Heart left ventricle (tissue), 16 donors: ENCODE results near the gene VTI1A. TPM values are rescaled to one million over a fixed set of nuclear protein-coding genes. Genes with fewer than 3 reads are reported as not detected.

Source experiments
- ATAC-seq, 4 donors: fragments of 200-7000 bp; cut with Tn5 transposase; one replicate each; pipeline ENCODE4 v1.9.1; 2020 to 2022; ENCODE audit warnings: moderate library complexity in 4 of 4, mild to moderate bottlenecking in 3 of 4, moderate number of reproducible peaks in 1 of 4
- DNase-seq, 5 donors: peaks; one replicate each; pipeline ENCODE4 v3.0.0-alpha.2; 2020
- H3K27ac ChIP-seq, 12 donors: fragments of 200-600 bp; sonication (generic) in 4 of 12; one replicate each; pipeline versions ENCODE4 v1.5.0 to v1.8.0; 2016 to 2022; ENCODE audit warnings: mild to moderate bottlenecking in 2 of 12
- H3K27me3 ChIP-seq, 9 donors: fragments of 200-600 bp; sonication (generic) in 2 of 9; one replicate each; pipeline versions ENCODE4 v1.5.1 to v1.8.0; 2016 to 2022; ENCODE audit warnings: mild to moderate bottlenecking in 3 of 9
- H3K36me3 ChIP-seq, 9 donors: fragments of 200-600 bp; sonication (generic) in 2 of 9; one replicate each; pipeline versions ENCODE4 v1.5.0 to v1.8.0; 2018 to 2022; ENCODE audit warnings: mild to moderate bottlenecking in 2 of 9
- H3K4me1 ChIP-seq, 12 donors: fragments of 200-600 bp; sonication (generic) in 4 of 12; one replicate each; pipeline versions ENCODE4 v1.5.0 to v1.8.0; 2016 to 2022; ENCODE audit warnings: mild to moderate bottlenecking in 3 of 12
- H3K4me3 ChIP-seq, 12 donors: fragments of 200-600 bp; sonication (generic) in 4 of 12; one replicate each; pipeline versions ENCODE4 v1.5.0 to v1.8.0; 2017 to 2022; ENCODE audit warnings: mild to moderate bottlenecking in 9 of 12, moderate library complexity in 4 of 12
- H3K9me3 ChIP-seq, 12 donors: fragments of 200-600 bp; sonication (generic) in 4 of 12; one replicate each; pipeline versions ENCODE4 v1.5.0 to v1.8.0; 2016 to 2022; ENCODE audit warnings: mild to moderate bottlenecking in 1 of 12
- POLR2A ChIP-seq, 2 donors: fragments of 450-650 bp; IDR thresholded peaks; one replicate each; pipeline ENCODE4 v1.6.1; 2017; ENCODE audit warnings: antibody characterized with exemption in 2 of 2, mild to moderate bottlenecking in 2 of 2, moderate library complexity in 2 of 2
- WGBS, 4 donors: extraction: QIAGEN DNeasy Blood & Tissue Kit in 2 of 4; methylation state at CpG; one replicate each; pipeline versions ENCODE4 v1.1.5 to v1.1.7; 2013 to 2018; 5-methylcytosine and 5-hydroxymethylcytosine counted together
- intact Hi-C, 10 donors: fragments of 100-400 bp; cut with DNase I; formaldehyde crosslinking; loops; one replicate each; pipeline versions ENCODE4 v1.11.1 to v1.14.2; 2022
- polyA plus RNA-seq, 2 donors: library from polyadenylated mRNA; stranded (reverse); fragments of 200-250 nt; gene quantifications; one replicate each; pipeline ENCODE4 v1.2.3, GENCODE V29; 2013
- total RNA-seq, 9 donors: library from RNA; depleted of rRNA in 2 of 9; stranded (reverse); fragments of >200 nt in 2 of 9; fragmentation: NEBNext Ultra II Directional in 3 of 9; extraction: Animal tissue kit (Norgen Biotek cat#: 25700) in 3 of 9; gene quantifications; one replicate each; pipeline versions ENCODE4 v1.1.0 to v1.2.4, GENCODE V29; 2016 to 2023
- TF ChIP-seq, protein P1 (sequence below), 12 donors: fragments of 200-600 bp; sonication (generic) in 4 of 12; IDR thresholded peaks; one replicate each; pipeline versions ENCODE4 v1.5.0 to v1.8.0; 2018 to 2022; ENCODE audit warnings: antibody characterized with exemption in 12 of 12, mild to moderate bottlenecking in 5 of 12
- donor health status: ischemic (EF 13 %, LVEDD 7.1; RV severe dilation, severe dysfunction).
- donor health status: healthy with polysubstance abuse.
- donor health status: DM: no; HTN: yes; CAD: no.
- donor health status: DM: no; HTN: no; CAD: no.
- donor health status: ischemic (EF 25% LVEDD 6.9; RV normal size, moderate dysfunction).
- donor health status: ischemic (EF 25% LVEDD 5.7; RV mildly dilated, moderate dysfunction).
- donor health status: healthy.
- donor health status: DM: yes; HTN: yes; CAD: no.
- donor health status: ischemic (EF 35%, LVEDD 5.7; RV mildly dilated, moderate dysfunction).
- donor health status: nonischemic (EF 11% LVEDD 7.7; RV severe dilation, severe dysfunction).
- donor health status: DM: yes; HTN: yes; CAD: no.
- donor health status: PGD.
- donor health status: ischemic (EF 29% LVEDD 5.4; RV normal size, mild dysfunction).
- donor health status: nonischemic (EF 23%, LVEDD 6.1; RV moderate dilation, normal function).

VTI1A gene
- total and polyA plus RNA-seq, 11 donors: 6.0 to 33.1 (median 23.2) TPM

DNA sequence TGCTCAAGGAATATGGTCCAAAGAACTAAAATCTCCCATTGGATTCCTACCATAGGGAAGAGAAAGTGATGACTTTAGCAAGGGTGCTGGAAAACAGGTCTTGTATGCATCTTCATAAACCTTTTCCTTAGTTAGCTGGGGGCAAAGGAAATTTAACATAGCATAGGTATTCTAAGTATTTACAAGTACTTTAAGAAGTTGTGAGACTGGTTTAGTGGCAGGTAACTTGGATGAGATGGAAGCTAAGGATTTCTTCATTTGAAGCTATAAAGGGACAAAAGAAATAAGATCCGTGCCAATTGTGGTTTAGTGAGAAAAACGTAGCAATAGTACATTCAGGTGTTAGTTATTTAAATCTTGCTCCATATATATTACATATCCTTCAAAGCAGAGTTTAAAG lies 319.6 kb downstream of the VTI1A start:
- DNase-seq (no peak), ATAC-seq (no peak)
- intact Hi-C loops: no loop called here
- 88 to 94% (median 91%) methylated on average over 2 of the region's 2 CpGs for WGBS, 4 donors
- no peaks in the 10 kb centered on the region for H3K9me3 ChIP-seq
- H3K4me1 ChIP-seq: no peaks in the 10 kb centered on the region
- H3K27ac ChIP-seq: no peak overlapping the region
- no peak overlapping the region for H3K4me3 ChIP-seq
- no peaks in the 10 kb centered on the region for H3K27me3 ChIP-seq
- TF ChIP-seq POLR2A (IDR thresholded peaks at IDR 0.05): no peak
- TF ChIP-seq, protein P1, sequence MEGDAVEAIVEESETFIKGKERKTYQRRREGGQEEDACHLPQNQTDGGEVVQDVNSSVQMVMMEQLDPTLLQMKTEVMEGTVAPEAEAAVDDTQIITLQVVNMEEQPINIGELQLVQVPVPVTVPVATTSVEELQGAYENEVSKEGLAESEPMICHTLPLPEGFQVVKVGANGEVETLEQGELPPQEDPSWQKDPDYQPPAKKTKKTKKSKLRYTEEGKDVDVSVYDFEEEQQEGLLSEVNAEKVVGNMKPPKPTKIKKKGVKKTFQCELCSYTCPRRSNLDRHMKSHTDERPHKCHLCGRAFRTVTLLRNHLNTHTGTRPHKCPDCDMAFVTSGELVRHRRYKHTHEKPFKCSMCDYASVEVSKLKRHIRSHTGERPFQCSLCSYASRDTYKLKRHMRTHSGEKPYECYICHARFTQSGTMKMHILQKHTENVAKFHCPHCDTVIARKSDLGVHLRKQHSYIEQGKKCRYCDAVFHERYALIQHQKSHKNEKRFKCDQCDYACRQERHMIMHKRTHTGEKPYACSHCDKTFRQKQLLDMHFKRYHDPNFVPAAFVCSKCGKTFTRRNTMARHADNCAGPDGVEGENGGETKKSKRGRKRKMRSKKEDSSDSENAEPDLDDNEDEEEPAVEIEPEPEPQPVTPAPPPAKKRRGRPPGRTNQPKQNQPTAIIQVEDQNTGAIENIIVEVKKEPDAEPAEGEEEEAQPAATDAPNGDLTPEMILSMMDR (IDR thresholded peaks at IDR 0.05): no peak
- H3K36me3 ChIP-seq: no peaks in the 10 kb centered on the region

DNA sequence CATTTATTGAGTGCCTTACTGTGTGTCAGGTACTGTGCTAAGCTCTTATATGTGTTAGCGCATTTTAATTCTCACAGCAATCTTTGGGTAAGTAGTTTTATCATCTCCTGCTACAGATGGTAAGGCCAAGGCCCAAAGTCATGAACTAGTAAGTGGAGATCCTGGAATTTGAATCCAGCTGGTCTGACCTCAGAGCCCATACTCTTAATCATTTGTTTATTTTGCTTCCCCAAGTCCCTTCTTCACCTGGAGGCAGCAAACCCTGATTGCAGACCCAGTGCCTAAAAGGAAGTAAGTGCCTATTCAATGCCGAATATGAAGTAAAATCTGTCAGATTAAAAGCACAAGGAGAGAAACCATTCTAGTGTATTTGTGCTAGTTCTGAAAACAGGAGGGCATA lies 320.1 kb downstream of the VTI1A start:
- TF ChIP-seq POLR2A (IDR thresholded peaks at IDR 0.05): no peak
- TF ChIP-seq, protein P1 (IDR thresholded peaks at IDR 0.05): no peak

DNA sequence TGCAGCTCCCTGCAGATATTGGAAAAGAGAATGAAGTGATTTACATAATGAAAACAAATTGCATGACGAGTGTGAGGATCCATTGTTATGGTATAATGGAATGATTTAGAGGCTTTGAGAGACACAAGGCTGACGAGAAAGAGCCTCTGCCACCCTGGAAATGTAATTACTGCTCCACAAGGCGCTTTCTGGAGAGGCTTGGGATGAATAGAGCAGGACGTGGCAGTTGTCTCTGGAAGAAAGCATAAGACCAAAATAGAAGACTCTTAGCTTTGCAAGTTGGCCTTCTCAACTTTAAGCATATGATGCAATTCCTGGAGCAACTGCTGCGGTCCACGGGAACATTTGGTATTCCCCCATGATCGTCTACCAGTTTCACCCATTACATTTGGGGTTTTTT lies 321.1 kb downstream of the VTI1A start:
- intact Hi-C loops: no loop called here
- ATAC-seq (no peak), DNase-seq (no peak)
- H3K27ac ChIP-seq: no peak overlapping the region
- no peaks in the 10 kb centered on the region for H3K36me3 ChIP-seq
- whole genome bisulfite sequencing, 4 donors: 92 to 96% (median 95%) methylated on average over 7 of the region's 7 CpGs
- TF ChIP-seq POLR2A (IDR thresholded peaks at IDR 0.05): no peak
- TF ChIP-seq, protein P1 (IDR thresholded peaks at IDR 0.05): no peak
- no peak overlapping the region for H3K4me3 ChIP-seq
- H3K27me3 ChIP-seq: no peaks in the 10 kb centered on the region
- no peaks in the 10 kb centered on the region for H3K4me1 ChIP-seq
- H3K9me3 ChIP-seq: no peaks in the 10 kb centered on the region

More for the DNA sequence above, 320.1 kb downstream of the VTI1A start:
- DNase-seq (no peak), ATAC-seq (no peak)
- no peaks in the 10 kb centered on the region for H3K27me3 ChIP-seq
- no peak overlapping the region for H3K27ac ChIP-seq
- no peaks in the 10 kb centered on the region for H3K36me3 ChIP-seq
- WGBS, 4 donors: 69 to 95% (median 93%) methylated on average over 2 of the region's 2 CpGs
- intact Hi-C loops: no loop called here
- no peaks in the 10 kb centered on the region for H3K4me1 ChIP-seq
- no peaks in the 10 kb centered on the region for H3K9me3 ChIP-seq
- H3K4me3 ChIP-seq: no peak overlapping the region

DNA sequence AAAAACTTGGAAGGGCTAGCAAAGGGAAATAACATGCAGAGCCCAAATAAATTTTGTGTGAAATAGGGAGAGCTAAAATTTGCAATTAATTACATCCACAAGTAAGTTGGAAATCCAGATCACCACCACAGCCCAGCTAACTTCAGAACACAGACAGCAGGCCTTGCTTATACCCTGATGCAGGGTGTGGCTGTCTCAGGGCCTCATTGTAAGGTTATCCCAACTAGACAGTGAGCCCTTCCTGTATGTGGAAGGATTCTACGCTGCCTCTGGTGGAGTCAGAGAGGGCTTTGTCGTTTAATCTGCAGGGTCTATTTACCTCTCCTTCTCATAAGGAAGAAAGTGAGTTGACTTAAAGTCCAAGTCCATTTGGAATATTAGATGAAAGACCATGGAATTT lies 322.1 kb downstream of the VTI1A start:
- 88 to 98% (median 94%) methylated on average over 2 of the region's 2 CpGs for WGBS, 4 donors

More for the DNA sequence above, 322.1 kb downstream of the VTI1A start:
- Histone ChIP-seq H3K4me1 (no peaks in the 10 kb centered on the region), H3K36me3 (no peaks in the 10 kb centered on the region), H3K4me3 (no peak overlapping the region), H3K9me3 (no peaks in the 10 kb centered on the region), H3K27me3 (no peaks in the 10 kb centered on the region), H3K27ac (no peak overlapping the region)
- intact Hi-C loops: no loop called here
- DNase-seq (no peak), ATAC-seq (no peak)
- no peak for TF ChIP-seq POLR2A (IDR thresholded peaks at IDR 0.05)
- TF ChIP-seq, protein P1 (IDR thresholded peaks at IDR 0.05): no peak
